SK-N-SH treated with all-trans-retinoic acid at 6 μM for 48 hours (cell line): ENCODE data around the gene CCNY.

Source experiments
- PATZ1 ChIP-seq: fragments of 250-450 bp; sonication (Bioruptor Pico); IDR thresholded peaks from 2 replicates; pipeline ENCODE4 v1.8.0; 2020; ENCODE audit warnings: mild to moderate bottlenecking, moderate library complexity, borderline replicate concordance
- TSHZ2 ChIP-seq: fragments of 250-450 bp; sonication (Bioruptor Pico); IDR thresholded peaks from 2 replicates; pipeline ENCODE4 v1.5.0; 2020; ENCODE audit warnings: mild to moderate bottlenecking, moderate library complexity

DNA sequence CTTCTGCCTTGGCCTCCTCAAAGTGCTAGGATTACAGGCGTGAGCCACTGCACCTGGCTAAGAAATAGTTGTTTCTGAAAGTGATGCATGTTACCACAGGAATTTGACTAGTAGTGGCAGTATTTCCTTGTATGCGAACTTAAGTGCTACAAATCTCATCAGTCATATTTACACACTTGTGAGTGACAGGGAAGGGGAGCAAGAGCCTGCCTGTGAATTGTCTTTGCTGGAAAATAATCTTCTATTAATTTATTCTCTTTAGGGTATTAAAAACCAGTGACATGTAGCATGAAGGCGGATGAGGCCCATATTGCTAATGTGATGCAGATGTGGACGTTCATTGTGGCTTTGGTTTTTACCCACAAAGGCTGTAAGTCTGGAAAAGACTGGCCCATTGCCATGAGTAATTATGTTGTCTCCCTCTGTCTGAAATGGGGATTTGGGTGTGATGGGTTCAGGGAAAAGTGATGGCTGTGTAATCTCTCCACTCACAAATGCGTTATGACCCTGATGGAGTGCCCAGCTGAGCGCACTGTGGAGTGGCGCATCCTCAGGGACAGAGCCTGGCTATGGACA, 97.6 kb downstream of the CCNY start:
- TF ChIP-seq TSHZ2 (peak; percentile 75), PATZ1 (CRISPR knock-in tag) (no peak)
